GM12892 (cell line): ENCODE results near the gene ANK3.

Source experiments
- DNase-seq: peaks from one replicate; pipeline ENCODE4 v3.0.0; 2011; ENCODE audit not compliant: insufficient read length
- FAIRE-seq: peaks from 2 replicates; lab custom pipeline; 2011; peaks lifted over from hg19 to GRCh38; lab: Jason Lieb, UNC
- POLR2A ChIP-seq: IDR thresholded peaks from 2 replicates; pipeline ENCODE4 v1.6.1; 2011; ENCODE audit warnings: low read depth, low read length, control low read depth
- POLR2AphosphoS5 ChIP-seq: IDR thresholded peaks from 2 replicates; pipeline ENCODE4 v1.6.1; 2011; ENCODE audit warnings: low read depth, low read length, control low read depth
- TAF1 ChIP-seq: IDR thresholded peaks from 2 replicates; pipeline ENCODE4 v1.6.1; 2011; ENCODE audit warnings: low read depth, mild to moderate bottlenecking, control low read depth, low read length, borderline replicate concordance

ANK3 gene

DNA sequence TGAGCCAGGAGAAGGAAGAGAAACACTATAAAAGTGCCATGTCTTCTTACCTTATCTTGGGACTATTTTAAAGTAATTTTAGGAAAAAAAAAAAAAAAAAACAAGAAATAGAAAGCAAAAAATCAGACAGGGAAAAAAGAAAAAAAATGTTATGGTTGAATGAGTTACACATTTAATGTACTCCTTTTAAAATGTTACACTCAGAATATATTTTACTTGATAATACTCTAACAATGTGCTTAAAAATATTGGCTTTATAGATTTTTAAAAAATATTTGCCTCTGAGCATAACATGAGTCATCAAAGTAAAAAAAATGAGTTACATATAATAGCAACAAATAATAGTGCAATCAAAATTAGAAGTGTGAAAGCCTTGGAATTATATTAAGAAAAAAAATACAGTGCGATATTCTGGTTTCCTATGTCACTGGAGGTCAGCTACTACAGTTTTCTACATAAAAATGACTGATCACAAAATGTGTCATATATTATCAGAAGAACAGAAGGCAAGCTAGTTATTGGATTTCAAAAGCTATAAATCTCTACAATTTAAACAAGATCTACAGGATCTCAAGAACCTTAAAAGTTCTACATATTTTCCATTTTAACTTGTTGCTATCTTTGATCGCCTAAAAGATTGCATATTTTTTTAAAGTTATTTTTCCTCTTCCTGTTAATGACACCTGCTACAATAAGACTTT lies 252.2 kb downstream of the ANK3 start:
- no peak for DNase-seq
- no peak for TF ChIP-seq POLR2A
- TF ChIP-seq POLR2AphosphoS5 = no peak
- no peak for TF ChIP-seq TAF1
- no peak for FAIRE-seq

- TF ChIP-seq POLR2A (no peak), TAF1 (no peak), POLR2AphosphoS5 (no peak)
- DNase-seq = no peak
- no peak for FAIRE-seq
Observed at GRCh38 chr10:60135020-60135419, 254.7 kb downstream of the ANK3 start.

- no peak for DNase-seq
- no peak for FAIRE-seq
- TF ChIP-seq POLR2A (no peak), POLR2AphosphoS5 (no peak), TAF1 (no peak)
Observed at GRCh38 chr10:60134548-60134947, 255.1 kb downstream of the ANK3 start.

DNA sequence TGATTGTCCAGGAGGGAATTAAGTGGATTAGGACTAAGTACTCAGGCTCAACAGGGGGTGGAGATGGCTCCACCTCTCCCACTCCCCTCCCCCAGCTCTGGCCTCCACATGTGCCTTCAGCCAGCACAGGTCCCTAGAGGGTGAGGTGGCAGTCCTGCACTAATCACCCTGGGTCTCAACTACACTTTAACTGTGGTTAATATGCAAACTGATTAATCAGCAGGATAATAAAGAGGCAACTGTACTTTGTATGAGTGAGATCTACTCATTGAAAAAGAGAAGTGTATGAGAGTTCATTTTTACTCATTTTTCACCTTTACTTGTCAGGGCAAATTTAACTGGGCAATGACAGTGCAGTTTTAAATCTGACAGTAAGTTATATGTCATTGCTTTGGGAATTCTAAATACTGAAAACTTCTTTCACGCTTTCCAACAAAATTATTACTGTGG lies 259.5 kb downstream of the ANK3 start:
- TF ChIP-seq TAF1 (no peak), POLR2AphosphoS5 (no peak), POLR2A (no peak)
- DNase-seq = no peak
- no peak for FAIRE-seq

- no peak for FAIRE-seq
- DNase-seq = no peak
- TF ChIP-seq POLR2A (no peak), TAF1 (no peak), POLR2AphosphoS5 (no peak)
Observed at GRCh38 chr10:60125895-60126294, 263.8 kb downstream of the ANK3 start.

- TF ChIP-seq POLR2A (no peak), TAF1 (no peak), POLR2AphosphoS5 (no peak)
- no peak for DNase-seq
- no peak for FAIRE-seq
Observed at GRCh38 chr10:60124536-60124935, 265.1 kb downstream of the ANK3 start.

GRCh38 chr10:60123668-60124067 lies 266.0 kb downstream of the ANK3 start:
- no peak for DNase-seq
- TF ChIP-seq TAF1 = no peak
- no peak for TF ChIP-seq POLR2AphosphoS5
- no peak for TF ChIP-seq POLR2A
- no peak for FAIRE-seq

DNA sequence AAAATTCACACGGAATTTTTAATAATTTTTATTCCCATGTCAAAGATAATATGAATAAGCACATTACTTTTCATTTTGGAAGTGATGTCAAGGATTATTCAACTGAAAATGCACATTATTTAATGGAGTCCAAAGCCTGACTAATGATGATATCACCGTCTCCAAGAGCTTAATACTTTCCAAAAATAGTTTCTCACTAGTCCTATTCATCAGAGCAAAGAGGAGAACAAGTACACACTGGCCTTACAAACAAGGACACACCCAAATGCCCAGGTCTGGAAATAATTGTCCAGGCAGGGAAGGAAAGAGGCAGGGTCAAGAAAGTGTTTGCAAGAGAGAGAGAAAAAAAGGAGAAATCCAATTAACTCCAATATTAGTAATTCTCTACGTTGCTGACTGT lies 266.5 kb downstream of the ANK3 start:
- FAIRE-seq (no peak), DNase-seq (no peak)
- TF ChIP-seq POLR2A (no peak), POLR2AphosphoS5 (no peak), TAF1 (no peak)

DNA sequence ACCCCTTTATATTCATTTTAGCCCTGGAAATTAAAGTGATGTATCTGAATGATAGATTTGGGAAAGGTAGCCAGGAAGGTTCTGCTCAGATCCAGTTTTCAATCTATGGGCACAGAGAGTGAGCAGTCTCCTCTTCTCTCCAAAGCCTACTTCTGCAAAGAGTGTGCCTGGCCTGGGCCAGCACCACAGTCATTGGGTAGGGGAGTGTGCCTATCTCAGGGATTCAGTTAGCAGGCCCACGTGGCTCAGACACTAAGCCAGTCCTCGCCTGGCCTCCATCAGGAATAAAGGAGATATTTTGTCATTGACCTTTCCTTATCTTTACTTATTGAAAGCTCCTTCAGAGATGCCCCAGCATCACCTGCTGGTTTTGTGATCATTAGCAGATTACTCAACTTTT lies 267.5 kb downstream of the ANK3 start:
- DNase-seq = no peak
- no peak for TF ChIP-seq POLR2AphosphoS5
- FAIRE-seq = no peak

DNA sequence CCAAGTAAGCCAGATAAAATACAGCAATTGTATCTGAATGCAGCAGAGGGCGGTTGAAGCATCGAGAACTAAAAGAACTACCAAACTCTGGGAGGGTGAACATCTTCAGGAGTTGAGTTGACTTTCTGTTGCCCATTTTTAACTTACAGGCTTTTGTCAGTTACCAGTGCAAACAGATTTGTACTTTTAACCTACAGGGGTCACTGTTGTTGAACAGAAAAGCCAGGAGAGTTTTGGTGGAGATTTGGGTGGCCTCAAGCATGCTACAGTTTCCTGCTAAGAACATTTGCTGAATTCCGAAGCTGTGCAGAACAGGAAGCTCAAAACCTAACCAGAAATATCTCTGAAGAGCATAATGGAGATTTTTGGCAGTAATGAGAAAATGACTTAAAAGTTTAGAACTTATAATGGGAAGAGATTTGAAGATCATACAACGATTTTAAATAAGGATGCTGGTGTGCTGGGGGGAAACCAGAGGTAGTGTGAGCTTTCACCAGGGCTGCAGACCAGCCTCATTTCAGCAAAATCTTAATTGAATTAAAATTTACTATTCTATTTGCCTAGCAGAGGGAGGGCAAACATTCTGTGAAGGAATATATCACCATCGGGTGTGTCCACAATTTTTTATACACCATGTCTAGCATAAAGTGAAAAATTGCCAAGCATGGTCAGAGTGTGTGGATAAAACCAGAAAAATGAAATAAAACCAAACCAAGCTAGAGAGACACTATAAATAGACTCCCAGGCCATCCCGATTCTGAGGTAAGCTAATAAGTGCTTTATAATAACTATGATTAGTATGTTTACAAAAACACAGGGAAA lies 274.7 kb downstream of the ANK3 start:
- no peak for FAIRE-seq
- DNase-seq = no peak
- no peak for TF ChIP-seq POLR2AphosphoS5
- no peak for TF ChIP-seq TAF1

GRCh38 chr10:60110739-60111138 lies 278.9 kb downstream of the ANK3 start:
- TF ChIP-seq POLR2AphosphoS5 (no peak), POLR2A (no peak), TAF1 (no peak)
- no peak for FAIRE-seq
- DNase-seq = no peak
